Gastroesophageal sphincter (tissue), 4 donors: Measurements from ENCODE around the gene HSF5. TPM values are rescaled to one million over a fixed set of nuclear protein-coding genes. Genes with fewer than 3 reads are reported as not detected.

Experiments
- ATAC-seq: fragments of 150-250 bp; one replicate; pipeline ENCODE4 v1.9.1; 2016; ENCODE audit warnings: mild to moderate bottlenecking, moderate library complexity
- H3K27ac ChIP-seq, 4 donors: fragments of 200-600 bp; sonication (generic) in 3 of 4; 1 replicate in 3 of 4; 2 replicates in 1 of 4; pipeline ENCODE4 v1.5.1; 2016 to 2019
- H3K27me3 ChIP-seq: fragments of 200-600 bp; sonication (generic); one replicate; pipeline ENCODE4 v1.5.1; 2019
- H3K36me3 ChIP-seq, 2 donors: fragments of 200-600 bp; sonication (generic); one replicate each; pipeline ENCODE4 v1.5.1; 2019; ENCODE audit warnings: control low read depth in 1 of 2
- H3K4me1 ChIP-seq, 3 donors: fragments of 200-600 bp; sonication (generic); 1 replicate in 2 of 3; 2 replicates in 1 of 3; pipeline ENCODE4 v1.5.1; 2016 to 2019; ENCODE audit warnings: control low read depth in 2 of 3
- H3K4me3 ChIP-seq, 2 donors: fragments of 200-600 bp; sonication (generic); one replicate each; pipeline ENCODE4 v1.5.1; 2019; ENCODE audit warnings: mild to moderate bottlenecking in 1 of 2, moderate library complexity in 1 of 2
- H3K9me3 ChIP-seq, 3 donors: fragments of 200-600 bp; sonication (generic); one replicate each; pipeline ENCODE4 v1.5.1; 2017 to 2019; ENCODE audit warnings: control low read depth in 2 of 3
- EP300 ChIP-seq: sonication (generic); formaldehyde crosslinking; IDR thresholded peaks from one replicate; pipeline ENCODE4 v1.6.1; 2017; ENCODE audit warnings: antibody characterized with exemption, mild to moderate bottlenecking
- POLR2A ChIP-seq, 2 donors: fragments of 450-650 bp; IDR thresholded peaks; one replicate each; pipeline ENCODE4 v1.6.1; 2017; ENCODE audit warnings: antibody characterized with exemption in 2 of 2, mild to moderate bottlenecking in 2 of 2, moderate library complexity in 1 of 2
- POLR2AphosphoS5 ChIP-seq: sonication (generic); formaldehyde crosslinking; IDR thresholded peaks from one replicate; pipeline ENCODE4 v1.6.1; 2017; ENCODE audit warnings: antibody characterized with exemption
- WGBS, 2 donors: methylation state at CpG; one replicate each; pipeline ENCODE4 v1.1.5; 2018; ENCODE audit warnings: low coverage in 1 of 2; 5-methylcytosine and 5-hydroxymethylcytosine counted together
- total RNA-seq, 4 donors: library from RNA; depleted of rRNA; stranded (reverse); fragments of >200 nt; gene quantifications; one replicate each; pipeline ENCODE4 v1.1.0, GENCODE V29; 2016
- TF ChIP-seq, protein P1 (sequence below), 4 experiments: fragments of 200-600 bp in 2 of 4; fragments of 450-650 bp in 2 of 4; sonication (generic) in 1 of 4; IDR thresholded peaks; one replicate each; pipeline ENCODE4 v1.5.1; 2017 to 2019; ENCODE audit warnings: antibody characterized with exemption in 4 of 4, mild to moderate bottlenecking in 2 of 4, moderate library complexity in 2 of 4

HSF5 gene
- total RNA-seq, 4 donors from 2014 or later, result 0.13 TPM; not detected in 3

DNA sequence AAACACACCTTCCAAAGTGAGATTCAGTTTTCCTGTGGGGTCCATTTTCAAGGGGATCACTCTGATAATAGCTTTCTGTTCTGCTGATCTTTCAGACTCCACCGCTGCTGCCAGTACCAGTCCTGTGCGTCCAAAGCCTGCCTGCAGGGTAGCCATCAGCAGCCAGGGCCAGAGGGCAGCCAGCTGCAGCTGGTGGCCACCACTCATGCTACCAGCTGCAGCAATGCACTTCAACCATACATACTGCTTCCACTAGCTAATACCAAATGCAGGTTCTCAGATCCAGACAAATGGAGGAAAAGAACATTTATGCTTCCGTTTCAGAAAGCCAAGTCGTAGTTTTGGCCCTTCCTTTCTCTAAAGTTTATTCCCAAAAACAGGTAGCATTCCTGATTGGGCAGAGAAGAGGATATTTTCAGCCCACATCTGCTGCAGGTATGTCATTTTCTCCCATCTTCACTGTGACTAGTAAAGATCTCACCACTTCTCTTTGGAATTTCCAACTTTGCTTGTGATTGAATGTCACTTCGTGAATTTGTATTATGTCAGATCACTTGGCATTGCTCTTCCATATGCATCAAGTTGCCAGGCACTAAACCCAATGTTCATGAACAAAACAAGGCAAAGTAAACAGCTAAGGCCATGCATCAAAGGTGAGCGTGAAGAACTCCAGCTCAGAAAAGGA is 72.7 kb downstream of the HSF5 start:
- H3K4me3 ChIP-seq, result no peak overlapping the region
- H3K27me3 ChIP-seq, result no peaks in the 10 kb centered on the region
- H3K36me3 ChIP-seq, result no peaks in the 10 kb centered on the region
- H3K4me1 ChIP-seq, result peaks cover 0 to 13% (median 0%) of the 10 kb centered on the region in 3 donors
- ATAC-seq, result no peak
- 75 to 86% methylated on average over 4 to 5 of the region's 6 CpGs for WGBS, 2 donors
- H3K27ac ChIP-seq, result no peak overlapping the region
- TF ChIP-seq EP300 (no peak), POLR2AphosphoS5 (no peak), POLR2A (IDR thresholded peaks at IDR 0.05) (no peak)
- TF ChIP-seq, protein P1, sequence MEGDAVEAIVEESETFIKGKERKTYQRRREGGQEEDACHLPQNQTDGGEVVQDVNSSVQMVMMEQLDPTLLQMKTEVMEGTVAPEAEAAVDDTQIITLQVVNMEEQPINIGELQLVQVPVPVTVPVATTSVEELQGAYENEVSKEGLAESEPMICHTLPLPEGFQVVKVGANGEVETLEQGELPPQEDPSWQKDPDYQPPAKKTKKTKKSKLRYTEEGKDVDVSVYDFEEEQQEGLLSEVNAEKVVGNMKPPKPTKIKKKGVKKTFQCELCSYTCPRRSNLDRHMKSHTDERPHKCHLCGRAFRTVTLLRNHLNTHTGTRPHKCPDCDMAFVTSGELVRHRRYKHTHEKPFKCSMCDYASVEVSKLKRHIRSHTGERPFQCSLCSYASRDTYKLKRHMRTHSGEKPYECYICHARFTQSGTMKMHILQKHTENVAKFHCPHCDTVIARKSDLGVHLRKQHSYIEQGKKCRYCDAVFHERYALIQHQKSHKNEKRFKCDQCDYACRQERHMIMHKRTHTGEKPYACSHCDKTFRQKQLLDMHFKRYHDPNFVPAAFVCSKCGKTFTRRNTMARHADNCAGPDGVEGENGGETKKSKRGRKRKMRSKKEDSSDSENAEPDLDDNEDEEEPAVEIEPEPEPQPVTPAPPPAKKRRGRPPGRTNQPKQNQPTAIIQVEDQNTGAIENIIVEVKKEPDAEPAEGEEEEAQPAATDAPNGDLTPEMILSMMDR (IDR thresholded peaks at IDR 0.05), result no peak
- no peaks in the 10 kb centered on the region for H3K9me3 ChIP-seq

DNA sequence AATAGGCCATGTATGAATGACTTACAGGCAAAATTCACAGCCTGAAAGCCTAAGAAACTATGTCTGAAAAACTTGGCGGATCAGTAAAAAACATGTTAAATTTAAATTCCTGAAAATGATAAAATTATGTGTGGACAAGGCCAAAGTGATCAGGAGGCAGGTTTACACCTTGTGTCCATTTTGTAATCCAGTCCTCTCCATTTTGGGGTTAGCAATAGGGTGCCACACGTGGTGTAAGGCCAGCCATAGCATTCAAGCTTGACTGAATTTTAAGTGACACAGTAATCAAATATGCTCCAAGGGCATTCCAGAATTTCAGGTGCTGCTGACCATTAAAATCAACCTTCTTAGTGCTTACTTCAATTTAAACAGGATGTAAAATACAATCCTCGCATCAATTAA is 73.6 kb downstream of the HSF5 start:
- no peak overlapping the region for H3K27ac ChIP-seq
- no peak for TF ChIP-seq EP300
- no peak for TF ChIP-seq POLR2A (IDR thresholded peaks at IDR 0.05)
- TF ChIP-seq POLR2AphosphoS5, result no peak
- TF ChIP-seq, protein P1 (IDR thresholded peaks at IDR 0.05), result no peak
- no peaks in the 10 kb centered on the region for H3K9me3 ChIP-seq
- H3K4me1 ChIP-seq, result peaks cover 0 to 13% (median 0%) of the 10 kb centered on the region in 3 donors
- ATAC-seq, result no peak
- 81 to 88% methylated on average over 3 of the region's 3 CpGs for WGBS, 2 donors
- no peak overlapping the region for H3K4me3 ChIP-seq
- H3K36me3 ChIP-seq, result no peaks in the 10 kb centered on the region
- no peaks in the 10 kb centered on the region for H3K27me3 ChIP-seq

DNA sequence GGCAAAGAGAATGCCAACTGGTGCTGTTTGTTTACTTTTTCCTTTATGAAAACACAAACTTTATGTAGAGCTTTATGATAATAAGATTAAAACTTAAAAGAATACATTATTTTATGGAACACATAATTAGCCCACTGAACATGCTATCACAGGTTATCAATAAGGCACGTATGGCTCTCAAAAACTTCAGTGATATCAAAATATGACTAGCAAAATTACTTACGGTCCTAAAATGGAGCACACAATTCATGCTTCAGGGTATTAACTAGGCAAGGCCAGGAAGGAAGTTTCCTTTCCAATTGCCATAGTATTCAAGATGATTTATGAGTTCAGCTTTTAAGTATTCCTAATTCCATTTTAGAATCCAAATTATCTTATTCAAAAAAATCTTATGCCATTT is 74.5 kb downstream of the HSF5 start:
- 59 to 68% methylated on average over 2 of the region's 2 CpGs for WGBS, 2 donors
- Histone ChIP-seq H3K4me3 (no peak overlapping the region), H3K36me3 (no peaks in the 10 kb centered on the region), H3K9me3 (no peaks in the 10 kb centered on the region), H3K27ac (no peak overlapping the region), H3K4me1 (peaks cover 0 to 13% (median 0%) of the 10 kb centered on the region in 3 donors), H3K27me3 (no peaks in the 10 kb centered on the region)
- ATAC-seq, result no peak
- no peak for TF ChIP-seq POLR2AphosphoS5
- no peak for TF ChIP-seq EP300
- TF ChIP-seq, protein P1 (IDR thresholded peaks at IDR 0.05), result no peak
- TF ChIP-seq POLR2A (IDR thresholded peaks at IDR 0.05), result no peak

DNA sequence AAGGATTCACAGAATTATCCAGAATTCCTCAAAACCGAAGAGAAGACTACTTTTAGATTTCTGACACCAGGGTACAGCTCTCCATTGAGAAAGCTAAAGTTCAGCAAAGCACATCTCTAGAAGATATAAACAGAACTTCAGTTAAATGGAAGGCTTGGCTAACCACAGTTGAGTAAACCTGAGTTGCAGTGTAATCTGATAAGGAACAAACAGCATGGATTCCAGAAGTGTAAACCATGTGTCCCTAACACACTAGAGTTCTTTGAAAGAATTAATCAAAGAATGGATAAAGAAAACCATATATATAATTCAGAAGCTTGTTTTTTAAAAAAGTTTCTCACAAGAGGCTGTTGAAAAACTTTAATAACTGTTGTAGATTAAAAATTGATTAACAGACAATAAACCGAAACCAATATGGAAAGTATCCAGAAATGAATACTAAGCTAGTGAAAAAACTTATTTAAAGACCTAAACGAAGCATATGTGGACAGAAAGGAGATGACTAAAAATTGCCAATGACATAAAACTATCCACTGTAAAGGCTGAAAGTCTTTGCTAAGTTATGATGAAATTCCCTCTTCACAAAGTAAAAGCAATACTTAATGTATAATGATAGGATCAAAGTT is 75.1 kb downstream of the HSF5 start:
- Histone ChIP-seq H3K27me3 (no peaks in the 10 kb centered on the region), H3K9me3 (no peaks in the 10 kb centered on the region), H3K4me3 (no peak overlapping the region), H3K4me1 (peaks cover 0 to 11% (median 0%) of the 10 kb centered on the region in 3 donors), H3K27ac (no peak overlapping the region), H3K36me3 (no peaks in the 10 kb centered on the region)
- ATAC-seq, result no peak
- 73 to 85% methylated on average over 3 of the region's 3 CpGs for WGBS, 2 donors
- TF ChIP-seq POLR2AphosphoS5 (no peak), EP300 (no peak), POLR2A (IDR thresholded peaks at IDR 0.05) (no peak)
- TF ChIP-seq, protein P1 (IDR thresholded peaks at IDR 0.05), result no peak
